Nephron progenitor cell (in vitro differentiated cells): ENCODE measurements around the gene FN3KRP.

Source experiments
- DNase-seq: peaks from one replicate; pipeline ENCODE4 v3.0.0; 2021
- H3K27ac Mint-ChIP-seq: 2 replicates; pipeline ENCODE4 v1.8.0; 2021; ENCODE audit warnings: mild to moderate bottlenecking, moderate library complexity, mixed read lengths
- H3K27me3 Mint-ChIP-seq: 2 replicates; pipeline ENCODE4 v1.8.0; 2021; ENCODE audit warnings: mild to moderate bottlenecking, low read depth, mixed read lengths; ENCODE audit not compliant: poor library complexity
- H3K36me3 Mint-ChIP-seq: 2 replicates; pipeline ENCODE4 v1.8.0; 2021; ENCODE audit warnings: low read depth, mixed read lengths
- H3K4me1 Mint-ChIP-seq: 2 replicates; pipeline ENCODE4 v1.8.0; 2021; ENCODE audit warnings: mixed read lengths
- H3K4me3 Mint-ChIP-seq: 2 replicates; pipeline ENCODE4 v1.8.0; 2021; ENCODE audit warnings: mild to moderate bottlenecking, moderate library complexity, mixed read lengths
- H3K9me3 Mint-ChIP-seq: 2 replicates; pipeline ENCODE4 v1.8.0; 2021; ENCODE audit warnings: mild to moderate bottlenecking, moderate library complexity, mixed read lengths
- TF ChIP-seq, protein P1 (sequence below): fragments of 200-600 bp; sonication (generic); IDR thresholded peaks from 2 replicates; pipeline ENCODE4 v1.5.0; 2021; ENCODE audit warnings: antibody characterized with exemption

FN3KRP gene

DNA sequence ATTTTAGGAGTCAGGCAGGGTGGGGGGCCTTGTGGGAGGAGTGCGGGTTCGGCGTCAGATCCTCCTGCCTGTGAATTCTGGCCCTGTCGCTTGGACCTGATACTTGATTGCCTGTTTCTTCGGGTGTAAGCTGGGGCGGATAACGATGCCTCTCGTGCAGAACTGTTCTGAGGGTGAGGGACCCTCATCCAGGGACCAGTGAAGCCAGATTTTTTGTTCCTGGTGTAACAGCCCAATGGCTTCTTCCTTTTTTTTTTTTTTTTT is 36.6 kb downstream of the FN3KRP start:
- Mint-ChIP-seq H3K36me3 (peaks cover 24% of the 10 kb centered on the region), H3K9me3 (peaks cover 11% of the 10 kb centered on the region), H3K27me3 (peaks cover 25% of the 10 kb centered on the region), H3K4me3 (peak overlapping the region; percentile 93), H3K27ac (peak overlapping the region; percentile 51), H3K4me1 (peaks cover 47% of the 10 kb centered on the region)
- no peak for DNase-seq
- TF ChIP-seq, protein P1, sequence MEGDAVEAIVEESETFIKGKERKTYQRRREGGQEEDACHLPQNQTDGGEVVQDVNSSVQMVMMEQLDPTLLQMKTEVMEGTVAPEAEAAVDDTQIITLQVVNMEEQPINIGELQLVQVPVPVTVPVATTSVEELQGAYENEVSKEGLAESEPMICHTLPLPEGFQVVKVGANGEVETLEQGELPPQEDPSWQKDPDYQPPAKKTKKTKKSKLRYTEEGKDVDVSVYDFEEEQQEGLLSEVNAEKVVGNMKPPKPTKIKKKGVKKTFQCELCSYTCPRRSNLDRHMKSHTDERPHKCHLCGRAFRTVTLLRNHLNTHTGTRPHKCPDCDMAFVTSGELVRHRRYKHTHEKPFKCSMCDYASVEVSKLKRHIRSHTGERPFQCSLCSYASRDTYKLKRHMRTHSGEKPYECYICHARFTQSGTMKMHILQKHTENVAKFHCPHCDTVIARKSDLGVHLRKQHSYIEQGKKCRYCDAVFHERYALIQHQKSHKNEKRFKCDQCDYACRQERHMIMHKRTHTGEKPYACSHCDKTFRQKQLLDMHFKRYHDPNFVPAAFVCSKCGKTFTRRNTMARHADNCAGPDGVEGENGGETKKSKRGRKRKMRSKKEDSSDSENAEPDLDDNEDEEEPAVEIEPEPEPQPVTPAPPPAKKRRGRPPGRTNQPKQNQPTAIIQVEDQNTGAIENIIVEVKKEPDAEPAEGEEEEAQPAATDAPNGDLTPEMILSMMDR, result no peak

DNA sequence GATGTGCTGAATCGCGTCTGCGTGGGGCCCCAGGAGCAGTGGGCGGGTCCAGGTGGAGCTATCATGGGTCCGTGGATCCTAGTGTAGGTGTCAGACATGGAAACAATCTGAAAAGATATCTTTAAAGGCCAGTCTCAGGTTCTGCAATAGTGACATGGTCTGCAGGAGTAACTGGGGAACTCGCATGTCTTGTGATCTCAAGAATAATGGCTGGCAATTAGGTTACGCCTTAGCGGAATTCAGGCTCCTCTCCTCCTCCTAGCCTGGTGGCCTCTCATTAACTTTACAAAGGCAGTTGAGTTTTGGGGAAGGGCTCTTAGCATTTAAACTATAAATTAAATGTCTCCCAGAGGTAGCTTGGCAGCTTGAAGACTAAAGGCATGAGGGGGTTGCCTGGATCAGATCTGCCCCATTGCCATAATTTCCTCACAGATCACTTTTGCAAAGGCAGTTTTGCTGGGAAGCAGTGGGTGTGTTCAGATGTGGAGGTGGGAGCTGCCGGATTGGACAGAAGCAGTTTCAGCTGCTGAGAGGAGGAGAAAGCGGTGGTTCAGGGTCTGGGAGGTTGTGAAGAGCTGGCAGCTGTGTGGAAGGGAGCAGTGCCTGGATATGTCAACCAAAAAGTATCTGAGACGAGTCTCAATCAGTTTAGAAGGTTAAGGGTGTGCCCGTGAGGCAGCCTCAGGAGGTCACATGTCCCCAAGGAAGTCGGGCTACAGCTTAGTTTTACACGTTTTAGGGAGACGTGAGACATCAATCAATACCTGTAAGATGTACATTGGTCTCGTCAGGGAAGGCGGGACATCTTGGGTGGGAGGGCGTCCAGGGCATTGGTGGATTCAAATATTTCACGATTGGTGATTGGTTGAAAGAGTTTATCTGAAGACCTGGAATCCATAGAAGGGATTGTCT is 38.0 kb downstream of the FN3KRP start:
- H3K27ac Mint-ChIP-seq, result peak overlapping the region; percentile 73
- TF ChIP-seq, protein P1, result no peak
- peaks cover 47% of the 10 kb centered on the region for H3K4me1 Mint-ChIP-seq
- H3K27me3 Mint-ChIP-seq, result peaks cover 15% of the 10 kb centered on the region
- peaks cover 16% of the 10 kb centered on the region for H3K36me3 Mint-ChIP-seq
- peak overlapping the region; percentile 93 for H3K4me3 Mint-ChIP-seq
- DNase-seq, result peak; percentile 52
- H3K9me3 Mint-ChIP-seq, result no peaks in the 10 kb centered on the region

DNA sequence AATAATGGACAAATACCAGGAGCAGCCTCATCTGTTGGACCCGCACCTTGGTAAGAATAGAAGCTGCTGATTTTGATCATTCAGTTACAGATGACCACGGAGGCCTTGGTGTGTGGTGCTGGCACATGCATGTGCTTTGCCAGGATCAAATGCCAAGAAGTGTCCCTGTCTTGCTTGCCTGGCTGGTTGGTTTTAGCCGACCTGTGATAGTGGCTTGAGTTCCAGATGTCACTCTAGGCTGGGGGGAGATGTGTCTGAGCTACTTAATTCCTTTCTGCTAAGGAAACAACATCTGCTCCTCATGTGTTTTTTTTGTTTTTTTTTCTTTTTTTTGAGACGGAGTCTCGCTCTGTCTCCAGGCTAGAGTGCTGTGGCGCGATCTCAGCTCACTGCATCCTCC is 39.7 kb downstream of the FN3KRP start:
- H3K9me3 Mint-ChIP-seq, result no peaks in the 10 kb centered on the region
- no peak overlapping the region for H3K4me3 Mint-ChIP-seq
- TF ChIP-seq, protein P1, result no peak
- DNase-seq, result no peak
- peaks cover 4% of the 10 kb centered on the region for H3K27me3 Mint-ChIP-seq
- H3K4me1 Mint-ChIP-seq, result peaks cover 55% of the 10 kb centered on the region
- peaks cover 25% of the 10 kb centered on the region for H3K36me3 Mint-ChIP-seq
- no peak overlapping the region for H3K27ac Mint-ChIP-seq

- Mint-ChIP-seq H3K4me3 (no peak overlapping the region), H3K4me1 (peaks cover 18% of the 10 kb centered on the region), H3K27me3 (no peaks in the 10 kb centered on the region), H3K27ac (peak overlapping the region; percentile 69), H3K9me3 (peaks cover 7% of the 10 kb centered on the region), H3K36me3 (peaks cover 76% of the 10 kb centered on the region)
- no peak for DNase-seq
- TF ChIP-seq, protein P1, result no peak
Measured at GRCh38 chr17:82765371-82765770, 48.9 kb downstream of the FN3KRP start.

DNA sequence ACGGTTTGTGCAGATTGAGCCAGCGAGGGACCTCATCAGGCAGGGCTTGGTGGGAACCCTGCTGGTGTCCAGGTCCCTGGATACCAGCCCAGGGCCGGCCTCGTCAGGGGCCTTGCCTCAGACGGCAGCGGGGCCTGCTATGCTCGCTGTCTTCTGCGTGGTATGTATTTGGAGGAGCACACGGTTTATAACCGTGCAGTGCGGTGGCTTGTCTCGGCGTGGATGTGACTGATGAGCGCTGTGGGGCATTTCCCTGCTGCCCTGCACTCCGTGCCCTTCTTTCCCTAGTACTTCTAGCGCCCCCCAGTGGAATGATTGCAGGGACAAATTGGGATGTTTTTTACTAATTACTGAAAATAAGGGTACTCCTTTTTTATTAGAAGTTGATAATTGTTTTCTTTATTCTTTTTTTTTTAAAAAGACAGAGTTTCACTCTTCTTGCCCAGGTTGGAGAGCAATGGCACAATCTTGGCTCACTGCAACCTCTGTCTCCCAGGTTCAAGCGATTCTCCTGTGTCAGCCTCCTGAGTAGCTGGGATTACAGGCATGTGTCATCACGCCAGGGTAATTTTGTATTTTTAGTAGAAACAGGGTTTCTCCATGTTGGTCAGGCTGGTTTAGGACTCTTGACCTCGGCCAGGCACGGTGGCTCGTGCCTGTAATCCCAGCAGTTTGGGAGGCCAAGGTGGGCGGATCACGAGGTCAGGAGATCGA is 50.7 kb downstream of the FN3KRP start:
- Mint-ChIP-seq H3K4me3 (no peak overlapping the region), H3K27ac (no peak overlapping the region), H3K27me3 (no peaks in the 10 kb centered on the region), H3K36me3 (peaks cover 75% of the 10 kb centered on the region), H3K4me1 (peaks cover 15% of the 10 kb centered on the region), H3K9me3 (peaks cover 7% of the 10 kb centered on the region)
- TF ChIP-seq, protein P1, result peak; percentile 52
- peak; percentile 54 for DNase-seq
